K562 (cell line): ENCODE measurements around the gene MID1IP1. TPM values are rescaled to one million over a fixed set of nuclear protein-coding genes. Genes with fewer than 3 reads are reported as not detected.

Source experiments
- ARID4B ChIP-seq: sonication (generic); formaldehyde crosslinking; IDR thresholded peaks from 2 replicates; pipeline ENCODE4 v1.8.0; 2022; ENCODE audit warnings: mild to moderate bottlenecking, missing genetic modification reagents
- FOXK2 ChIP-seq, 2 experiments: fragments of 450-650 bp; IDR thresholded peaks in 1 of 2; conservative IDR thresholded peaks in 1 of 2; 2 replicates each; pipeline ENCODE4 v1.6.1; 2016; ENCODE audit warnings: low read depth in 2 of 2, mild to moderate bottlenecking in 1 of 2
- NFXL1 ChIP-seq: fragments of 450-650 bp; formaldehyde crosslinking; IDR thresholded peaks from 2 replicates; pipeline ENCODE4 v1.4.0; 2021; ENCODE audit warnings: mild to moderate bottlenecking
- NRF1 ChIP-seq, 2 experiments: fragments of 450-650 bp; IDR thresholded peaks in 1 of 2; conservative IDR thresholded peaks in 1 of 2; 2 replicates each; pipeline ENCODE4 v1.6.1; 2014; ENCODE audit warnings: mild to moderate bottlenecking in 2 of 2
- PRPF4 ChIP-seq: fragments of 200-400 bp; formaldehyde crosslinking; IDR thresholded peaks from one replicate; pipeline ENCODE4 v1.6.1; 2017; ENCODE audit warnings: low read length, low read depth, mild to moderate bottlenecking; ENCODE audit not compliant: insufficient read depth, poor library complexity, severe bottlenecking
- RBFOX2 ChIP-seq: fragments of 200-400 bp; formaldehyde crosslinking; IDR thresholded peaks from 2 replicates; pipeline ENCODE4 v1.6.1; 2017; ENCODE audit warnings: low read depth, mild to moderate bottlenecking, low read length, moderate library complexity
- THRAP3 ChIP-seq: fragments of 450-650 bp; IDR thresholded peaks from 2 replicates; pipeline ENCODE4 v1.6.1; 2016; ENCODE audit warnings: mild to moderate bottlenecking, inconsistent platforms, borderline replicate concordance
- UBTF ChIP-seq, 2 experiments: IDR thresholded peaks; 2 replicates each; pipeline ENCODE4 v1.6.1; 2012; ENCODE audit warnings: improper control_type of control experiment in 2 of 2, low read depth in 2 of 2, low read length in 2 of 2, borderline replicate concordance in 1 of 2
- ZMIZ1 ChIP-seq, 2 experiments: fragments of 150-350 bp in 1 of 2; IDR thresholded peaks; 2 replicates each; pipeline ENCODE4 v1.6.1; 2012 to 2016; ENCODE audit warnings: low read depth in 2 of 2, low read length in 2 of 2, mild to moderate bottlenecking in 1 of 2, moderate library complexity in 1 of 2
- ZNF592 ChIP-seq: fragments of 450-650 bp; IDR thresholded peaks from 2 replicates; pipeline ENCODE4 v1.6.1; 2017; ENCODE audit warnings: antibody characterized with exemption, mild to moderate bottlenecking
- polyA plus RNA-seq, 8 experiments: library from polyadenylated mRNA; depleted of rRNA in 4 of 8; stranded (reverse) in 5 of 8; unstranded in 3 of 8; fragments of >200 nt; fragmentation: Nextera tagmentation in 2 of 8; fragmentation: Illumina TruSeq in 1 of 8; extraction: Ambion mirVana in 2 of 8; extraction: Trizol in 1 of 8; gene quantifications; 2 replicates each; pipeline versions ENCODE4 v1.2.1 to v1.2.3, GENCODE V29; 2011 to 2014; ENCODE audit warnings: inconsistent platforms in 1 of 8, missing spikeins in 1 of 8
- total RNA-seq, 7 experiments: library from RNA; depleted of rRNA in 6 of 7; stranded (reverse); fragments of >200 nt in 6 of 7; fragmentation: Illumina TruSeq in 2 of 7; extraction: Trizol in 2 of 7; gene quantifications; 2 replicates each; pipeline versions ENCODE4 v1.2.1 to v1.2.3, GENCODE V29; 2011 to 2021; ENCODE audit warnings: low replicate concordance in 1 of 7

Gene MID1IP1
- total and polyA plus RNA-seq, 9 of the 15 experiments (the other 6 are each of a cell fraction or from before 2014, with no cell fraction given): 0.51 to 102 (median 27.5) TPM

- TF ChIP-seq ZNF592: peak; percentile 45; the same call in 1 of the 2 replicates
- peak; percentile 30 for TF ChIP-seq ARID4B
- TF ChIP-seq PRPF4: peak; percentile 19
- TF ChIP-seq FOXK2 (conservative IDR thresholded peaks at IDR 0.05 in 1 of 2, IDR thresholded peaks at IDR 0.05 in 1 of 2; ENCODE audit: low read depth in 2 of 2): no peak
- TF ChIP-seq ZMIZ1 (IDR thresholded peaks at IDR 0.05; ENCODE audit: low read depth in 2 of 2, low read length in 2 of 2): no peak
- 0 out of 4 replicates have a peak, but pooled peaks of 1 of the 2 experiments have one; percentile 28 for TF ChIP-seq UBTF (IDR thresholded peaks at IDR 0.05; ENCODE audit: borderline replicate concordance in 1 of 2, low read depth in 2 of 2, low read length in 2 of 2)
- peak; percentile 81 for TF ChIP-seq RBFOX2
- TF ChIP-seq NFXL1 (CRISPR knock-in tag): no peak
- 0 out of 2 replicates have a peak, but pooled peaks have one; percentile 13 for TF ChIP-seq THRAP3
- TF ChIP-seq NRF1 (conservative IDR thresholded peaks at IDR 0.05 in 1 of 2, IDR thresholded peaks at IDR 0.05 in 1 of 2): peak in 1 of 2 experiments; percentile 32; a peak in 2 of 4 replicates
These were observed 3.6 kb downstream of the MID1IP1 start (continued) for GRCh38 chrX:38804682-38805431.
